Keratinocyte (primary cell): ENCODE results near the gene OR10P1. TPM values are rescaled to one million over a fixed set of nuclear protein-coding genes. Genes with fewer than 3 reads are reported as not detected.

ENCODE experiments used
- DNase-seq: peaks from one replicate; pipeline ENCODE4 v3.0.0-alpha.2; 2011; ENCODE audit warnings: low read depth, missing footprints, low spot score
- FAIRE-seq: peaks from 2 replicates; lab custom pipeline; 2011; peaks lifted over from hg19 to GRCh38; lab: Jason Lieb, UNC
- H2AFZ ChIP-seq: 2 replicates; pipeline ENCODE4 v1.6.0; 2012; ENCODE audit warnings: low read length, control low read depth, inconsistent platforms; ENCODE audit not compliant: control insufficient read depth
- H3K27ac ChIP-seq: 2 replicates; pipeline ENCODE4 v1.5.1; 2011; ENCODE audit warnings: low read length; ENCODE audit not compliant: control insufficient read depth, insufficient read depth
- H3K27me3 ChIP-seq: 3 replicates; pipeline ENCODE4 v1.6.0; 2011; ENCODE audit warnings: low read length; ENCODE audit not compliant: control insufficient read depth, insufficient read depth; ENCODE audit errors: extremely low read depth
- H3K36me3 ChIP-seq, 2 experiments: 2 replicates in 1 of 2; 3 replicates in 1 of 2; pipeline ENCODE4 v1.5.1; 2011; ENCODE audit warnings: low read length in 2 of 2, mild to moderate bottlenecking in 1 of 2; ENCODE audit not compliant: control insufficient read depth in 2 of 2, insufficient read depth in 2 of 2; ENCODE audit errors: extremely low read depth in 1 of 2
- H3K4me1 ChIP-seq: 3 replicates; pipeline ENCODE4 v1.5.1; 2011; ENCODE audit warnings: low read length; ENCODE audit not compliant: control insufficient read depth, insufficient read depth; ENCODE audit errors: extremely low read depth
- H3K4me2 ChIP-seq: 3 replicates; pipeline ENCODE4 v1.6.0; 2011; ENCODE audit warnings: low read depth, low read length; ENCODE audit not compliant: control insufficient read depth, insufficient read depth; ENCODE audit errors: extremely low read depth
- H3K4me3 ChIP-seq, 3 experiments: fragments of 200-600 bp in 1 of 3; sonication (generic) in 1 of 3; 2 replicates in 2 of 3; 3 replicates in 1 of 3; pipeline ENCODE4 v1.5.1; 2011 to 2016; ENCODE audit warnings: low read length in 3 of 3, mild to moderate bottlenecking in 3 of 3, control low read depth in 2 of 3, inconsistent platforms in 1 of 3, low read depth in 1 of 3, mixed read lengths in 1 of 3, mixed run types in 1 of 3, moderate library complexity in 1 of 3; ENCODE audit not compliant: control insufficient read depth in 2 of 3, insufficient read depth in 2 of 3; ENCODE audit errors: extremely low read depth in 1 of 3
- H3K79me2 ChIP-seq: 2 replicates; pipeline ENCODE4 v1.6.0; 2012; ENCODE audit warnings: low read length; ENCODE audit not compliant: control insufficient read depth, insufficient read depth
- H3K9ac ChIP-seq: 3 replicates; pipeline ENCODE4 v1.6.0; 2011; ENCODE audit warnings: low read length; ENCODE audit not compliant: control insufficient read depth, insufficient read depth; ENCODE audit errors: extremely low read depth
- H3K9me1 ChIP-seq: 3 replicates; pipeline ENCODE4 v1.6.0; 2011; ENCODE audit warnings: low read length; ENCODE audit not compliant: control insufficient read depth, insufficient read depth; ENCODE audit errors: extremely low read depth
- H3K9me3 ChIP-seq: 2 replicates; pipeline ENCODE4 v1.5.1; 2012; ENCODE audit warnings: low read depth, low read length; ENCODE audit not compliant: control insufficient read depth
- H4K20me1 ChIP-seq: 3 replicates; pipeline ENCODE4 v1.6.0; 2011; ENCODE audit warnings: low read length; ENCODE audit not compliant: control insufficient read depth, insufficient read depth; ENCODE audit errors: extremely low read depth
- CTCF ChIP-seq, 3 experiments: IDR thresholded peaks in 1 of 3; conservative IDR thresholded peaks in 1 of 3; optimal IDR thresholded peaks in 1 of 3; 2 replicates in 2 of 3; 3 replicates in 1 of 3; pipeline versions ENCODE3 to v1.5.1; 2011; ENCODE audit warnings: low read length in 3 of 3, mild to moderate bottlenecking in 3 of 3, moderate library complexity in 2 of 3, control low read depth in 1 of 3, inconsistent platforms in 1 of 3; ENCODE audit not compliant: insufficient read depth in 2 of 3; ENCODE audit errors: extremely low read depth in 1 of 3
- EZH2 ChIP-seq: IDR thresholded peaks from one replicate; pipeline ENCODE4 v1.6.1; 2012; ENCODE audit warnings: inconsistent platforms, mild to moderate bottlenecking, low read length, moderate library complexity
- dilution Hi-C: fragments of 300-500 bp; cut with MboI; formaldehyde crosslinking; loops from one replicate; pipeline ENCODE4 v1.7.0; 2020; ENCODE audit warnings: low sequenced_read_pairs; ENCODE audit not compliant: extremely low pct_ligation_motif_present
- polyA plus RNA-seq, 5 experiments: library from polyadenylated mRNA; depleted of rRNA in 3 of 5; stranded (reverse) in 3 of 5; stranded (forward) in 1 of 5; unstranded in 1 of 5; fragments of >200 nt; gene quantifications; 1 replicate in 1 of 5; 2 replicates in 3 of 5; 3 replicates in 1 of 5; pipeline versions ENCODE4 v1.2.1 to v1.2.3, GENCODE V29; 2011 to 2012; ENCODE audit warnings: missing spikeins in 2 of 5, low read depth in 1 of 5, low replicate concordance in 1 of 5

OR10P1 gene
- polyA plus RNA-seq, 1 donor (not counting 4 experiments of a cell fraction or from before 2014, with no cell fraction given), result not detected

- Histone ChIP-seq H3K36me3 (no peaks in the 10 kb centered on the region), H4K20me1 (no peaks in the 10 kb centered on the region), H3K27ac (no peak overlapping the region), H3K9ac (no peak overlapping the region), H3K9me1 (no peaks in the 10 kb centered on the region), H3K4me1 (no peaks in the 10 kb centered on the region), H3K79me2 (no peaks in the 10 kb centered on the region), H3K4me3 (no peak overlapping the region), H3K9me3 (no peaks in the 10 kb centered on the region), H2AFZ (no peak overlapping the region), H3K27me3 (peaks cover 19% of the 10 kb centered on the region), H3K4me2 (no peak overlapping the region)
- TF ChIP-seq EZH2 (no peak), CTCF (optimal IDR thresholded peaks at IDR 0.05 in 1 of 3, IDR thresholded peaks at IDR 0.05 in 1 of 3, conservative IDR thresholded peaks at IDR 0.05 in 1 of 3; ENCODE audit: extremely low read depth in 1 of 3, insufficient read depth in 2 of 3, low read length in 3 of 3) (no peak)
- dilution Hi-C loops, result no loop called here
- DNase-seq (no peak), FAIRE-seq (no peak)
Observed at GRCh38 chr12:55637467-55637866, 775 bp downstream of the OR10P1 start.

- Histone ChIP-seq H4K20me1 (no peaks in the 10 kb centered on the region), H3K36me3 (no peaks in the 10 kb centered on the region), H3K9me1 (no peaks in the 10 kb centered on the region), H3K4me2 (no peak overlapping the region), H2AFZ (no peak overlapping the region), H3K27ac (no peak overlapping the region), H3K27me3 (peaks cover 11% of the 10 kb centered on the region), H3K4me3 (no peak overlapping the region), H3K9ac (no peak overlapping the region), H3K4me1 (no peaks in the 10 kb centered on the region), H3K9me3 (no peaks in the 10 kb centered on the region), H3K79me2 (no peaks in the 10 kb centered on the region)
- TF ChIP-seq EZH2 (no peak), CTCF (optimal IDR thresholded peaks at IDR 0.05 in 1 of 3, IDR thresholded peaks at IDR 0.05 in 1 of 3, conservative IDR thresholded peaks at IDR 0.05 in 1 of 3; ENCODE audit: extremely low read depth in 1 of 3, insufficient read depth in 2 of 3, low read length in 3 of 3) (no peak)
- dilution Hi-C loops, result no loop called here
- DNase-seq (no peak), FAIRE-seq (no peak)
Observed at GRCh38 chr12:55641595-55641994, 4.9 kb downstream of the OR10P1 start.
